B cell (primary cell): ENCODE data around the gene OBP2B. TPM values are rescaled to one million over a fixed set of nuclear protein-coding genes. Genes with fewer than 3 reads are reported as not detected.

Source experiments
- ATAC-seq: fragments of 200-7000 bp; cut with Tn5 transposase; one replicate; pipeline ENCODE4 v1.10.0; 2021; ENCODE audit warnings: low read depth, mild to moderate bottlenecking, moderate number of reproducible peaks, moderate library complexity
- CTCF ChIA-PET: fragments of 350-600 bp; sonication (Branson Sonifier 250); formaldehyde crosslinking; loops from one replicate; lab custom pipeline; 2021; ENCODE audit warnings: antibody characterized with exemption, inconsistent platforms; lab: Charles Lee
- POLR2A ChIA-PET: fragments of 350-600 bp; sonication (Branson Sonifier 250); formaldehyde crosslinking; loops from one replicate; lab custom pipeline; 2021; ENCODE audit warnings: antibody characterized with exemption; lab: Charles Lee
- DNase-seq: peaks from one replicate; pipeline ENCODE4 v3.0.0; 2013
- H2AFZ ChIP-seq: 2 replicates; pipeline ENCODE4 v1.6.1; 2012; ENCODE audit warnings: mild to moderate bottlenecking, low read depth, low read length; ENCODE audit not compliant: insufficient read depth, poor library complexity, severe bottlenecking
- H3K27ac ChIP-seq, 2 donors: 1 replicate in 1 of 2; 2 replicates in 1 of 2; pipeline ENCODE4 v1.5.1; 2012 to 2013; ENCODE audit warnings: low read length in 2 of 2, mild to moderate bottlenecking in 2 of 2, moderate library complexity in 1 of 2
- H3K27me3 ChIP-seq, 4 experiments: fragments of 200-600 bp in 1 of 4; sonication (generic) in 1 of 4; replicated peaks in 1 of 4; 1 replicate in 2 of 4; 2 replicates in 2 of 4; pipeline versions ENCODE4 v1.6.1 to v1.7.0; 2013 to 2016; ENCODE audit warnings: low read length in 3 of 4, mild to moderate bottlenecking in 2 of 4, mixed read lengths in 1 of 4, moderate library complexity in 1 of 4; ENCODE audit not compliant: insufficient read depth in 4 of 4, control insufficient read depth in 3 of 4; ENCODE audit errors: control extremely low read depth in 1 of 4
- H3K36me3 ChIP-seq, 2 experiments: replicated peaks in 1 of 2; 1 replicate in 1 of 2; 2 replicates in 1 of 2; pipeline versions ENCODE4 v1.6.1 to v1.7.1; 2013; ENCODE audit warnings: low read length in 1 of 2; ENCODE audit not compliant: insufficient read depth in 2 of 2, control insufficient read depth in 1 of 2; ENCODE audit errors: control extremely low read depth in 1 of 2, extremely low read depth in 1 of 2
- H3K4me1 ChIP-seq, 2 donors: fragments of 200-600 bp in 1 of 2; sonication (generic) in 1 of 2; 1 replicate in 1 of 2; 2 replicates in 1 of 2; pipeline versions ENCODE4 v1.5.1 to v1.6.1; 2013 to 2017; ENCODE audit warnings: low read length in 2 of 2; ENCODE audit not compliant: control insufficient read depth in 2 of 2, insufficient read depth in 2 of 2
- H3K4me2 ChIP-seq: replicated peaks from 2 replicates; pipeline ENCODE3; 2012; ENCODE audit warnings: mild to moderate bottlenecking, low read depth, low read length; ENCODE audit not compliant: poor library complexity, severe bottlenecking
- H3K4me3 ChIP-seq, 5 experiments: fragments of 200-600 bp in 1 of 5; sonication (generic) in 1 of 5; 1 replicate in 3 of 5; 2 replicates in 2 of 5; pipeline versions ENCODE4 v1.5.1 to v1.7.0; 2011 to 2016; ENCODE audit warnings: low read length in 4 of 5, mild to moderate bottlenecking in 4 of 5, low read depth in 2 of 5, control low read depth in 1 of 5, moderate library complexity in 1 of 5; ENCODE audit not compliant: insufficient read depth in 1 of 5; ENCODE audit errors: control extremely low read depth in 1 of 5, extremely low read depth in 1 of 5
- H3K79me2 ChIP-seq: fragments of 200-600 bp; sonication (generic); one replicate; pipeline ENCODE4 v1.6.0; 2016; ENCODE audit warnings: low read length; ENCODE audit not compliant: control insufficient read depth, insufficient read depth
- H3K9ac ChIP-seq: fragments of 200-600 bp; sonication (generic); 2 replicates; pipeline ENCODE4 v1.6.1; 2017; ENCODE audit warnings: mild to moderate bottlenecking, low read length, moderate library complexity
- H3K9me3 ChIP-seq, 3 donors: one replicate each; pipeline versions ENCODE4 v1.6.1 to v1.7.1; 2013; ENCODE audit warnings: low read length in 2 of 3; ENCODE audit not compliant: control insufficient read depth in 2 of 3, insufficient read depth in 1 of 3; ENCODE audit errors: control extremely low read depth in 1 of 3
- H4K20me1 ChIP-seq: 2 replicates; pipeline ENCODE4 v1.6.0; 2012; ENCODE audit warnings: mild to moderate bottlenecking, low read length; ENCODE audit not compliant: insufficient read depth, control insufficient read depth, poor library complexity, severe bottlenecking
- H3K27ac Mint-ChIP-seq: one replicate; pipeline ENCODE4 v1.8.0; 2021; ENCODE audit warnings: mixed read lengths
- H3K27me3 Mint-ChIP-seq: one replicate; pipeline ENCODE4 v1.8.0; 2021; ENCODE audit warnings: mixed read lengths
- H3K4me1 Mint-ChIP-seq: one replicate; pipeline ENCODE4 v1.8.0; 2021; ENCODE audit warnings: mixed read lengths
- H3K4me3 Mint-ChIP-seq: one replicate; pipeline ENCODE4 v1.8.0; 2021; ENCODE audit warnings: mixed read lengths
- H3K9me3 Mint-ChIP-seq: one replicate; pipeline ENCODE4 v1.8.0; 2022; ENCODE audit warnings: mixed read lengths; ENCODE audit not compliant: insufficient read depth
- CTCF ChIP-seq: fragments of 200-600 bp; IDR thresholded peaks from one replicate; pipeline ENCODE4 v1.8.0; 2022; ENCODE audit warnings: antibody characterized with exemption, mild to moderate bottlenecking
- EZH2 ChIP-seq: IDR thresholded peaks from 2 replicates; pipeline ENCODE4 v1.6.1; 2012; ENCODE audit warnings: borderline replicate concordance, low read depth, mild to moderate bottlenecking, moderate library complexity, low read length; ENCODE audit not compliant: insufficient read depth, poor library complexity, severe bottlenecking
- WGBS: methylation state at CpG from one replicate; pipeline ENCODE4 v1.1.5; 2013; ENCODE audit warnings: missing lambda C conversion rate; ENCODE audit not compliant: insufficient coverage; 5-methylcytosine and 5-hydroxymethylcytosine counted together
- intact Hi-C: fragments of 100-400 bp; cut with micrococcal nuclease; formaldehyde crosslinking; loops from one replicate; pipeline ENCODE4 v1.10.0; 2022
- polyA plus RNA-seq: library from polyadenylated mRNA; depleted of rRNA; stranded (reverse); fragments of >200 nt; gene quantifications from 2 replicates; pipeline ENCODE4 v1.2.3, GENCODE V29; 2012
- total RNA-seq, 2 donors: library from RNA; stranded (reverse); fragments of 120-200 nt in 1 of 2; gene quantifications; 1 replicate in 1 of 2; 2 replicates in 1 of 2; pipeline versions ENCODE4 v1.2.3 to v1.2.4, GENCODE V29; 2013 to 2022

Gene OBP2B
- total and polyA plus RNA-seq, 2 donors (not counting 1 experiment from before 2014, with no cell fraction given) = not detected

DNA sequence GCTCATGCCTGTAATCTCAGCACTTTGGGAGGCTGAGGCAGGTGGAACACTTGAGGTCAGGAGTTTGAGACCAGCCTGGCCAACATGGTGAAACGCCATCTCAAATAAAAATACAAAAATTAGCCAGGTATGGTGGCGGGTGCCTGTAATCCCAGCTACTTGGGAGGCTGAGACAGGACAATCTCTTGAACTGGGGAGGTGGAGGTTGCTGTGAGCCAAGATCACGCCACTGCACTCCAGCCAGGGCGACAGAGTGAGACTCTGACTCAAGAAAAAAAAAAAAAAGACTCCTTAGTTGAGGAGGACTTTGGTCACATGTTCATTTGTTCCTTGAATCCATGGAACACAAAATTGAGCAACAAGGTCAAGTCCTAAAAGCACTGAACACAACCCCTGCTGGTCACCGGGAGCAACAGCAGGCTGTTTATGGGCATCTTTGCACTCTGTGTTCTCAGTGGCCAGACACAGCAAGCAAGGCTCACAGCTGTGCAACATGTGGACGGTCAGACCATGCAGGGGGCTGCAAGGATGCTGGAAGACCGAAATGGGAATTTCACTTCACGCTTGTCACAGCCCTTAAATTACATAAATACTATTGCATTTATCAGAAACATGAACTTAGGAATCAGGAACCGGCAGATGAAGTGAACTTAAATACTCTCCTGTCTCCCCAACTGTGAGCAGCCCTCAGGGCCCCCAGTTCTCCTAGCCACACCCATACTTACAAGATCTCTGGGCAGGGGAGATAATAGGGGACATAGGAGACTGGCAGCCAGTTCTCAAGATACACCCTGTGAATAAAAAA is 48.1 kb downstream of the OBP2B start:
- Histone ChIP-seq H3K79me2 (peaks cover 7% of the 10 kb centered on the region), H3K27ac (peak overlapping the region in 1 of 2 donors; percentile 55), H3K9me3 (no peaks in the 10 kb centered on the region), H4K20me1 (peaks cover 7% of the 10 kb centered on the region), H3K36me3 (peaks cover 3 to 9% of the 10 kb centered on the region in 2 experiments), H3K4me1 (peaks cover 19 to 31% of the 10 kb centered on the region in 2 donors), H3K9ac (no peak overlapping the region), H3K4me3 (no peak overlapping the region), H3K4me2 (no peak overlapping the region), H2AFZ (no peak overlapping the region), H3K27me3 (peaks cover 0 to under 1% (median 0%) of the 10 kb centered on the region in 4 experiments)
- peak overlapping the region; percentile 72 for H3K27ac Mint-ChIP-seq
- ChIA-PET POLR2A (interaction anchor here (0.7 to 0.8 kb wide), 2 partner anchors 12 to 1878 kb away, joined by 3 to 4 read pairs; no protein-coding TSS in a partner anchor), CTCF (interaction anchor here (0.7 to 1.9 kb wide), 6 partner anchors 9 to 648 kb away, joined by 3 to 8 read pairs (median 4); no protein-coding TSS in a partner anchor)
- 53% methylated on average over 5 of the region's 9 CpGs for WGBS
- no peaks in the 10 kb centered on the region for H3K27me3 Mint-ChIP-seq
- DNase-seq (peak; percentile 70), ATAC-seq (peak; percentile 56)
- intact Hi-C loops = no loop called here
- H3K4me3 Mint-ChIP-seq = peak overlapping the region; percentile 66
- no peaks in the 10 kb centered on the region for H3K9me3 Mint-ChIP-seq
- TF ChIP-seq EZH2 (no peak), CTCF (peak; percentile 91)
- H3K4me1 Mint-ChIP-seq = peaks cover 27% of the 10 kb centered on the region

GRCh38 chr9:133158695-133159094 is 50.4 kb downstream of the OBP2B start:
- peaks cover 13 to 22% of the 10 kb centered on the region in 2 donors for H3K4me1 ChIP-seq
- ATAC-seq (no peak), DNase-seq (no peak)
- intact Hi-C loops = no loop called here
- no peaks in the 10 kb centered on the region for H3K27me3 Mint-ChIP-seq
- H3K36me3 ChIP-seq = peaks cover 3 to 14% of the 10 kb centered on the region in 2 experiments
- H3K9me3 Mint-ChIP-seq = no peaks in the 10 kb centered on the region
- H3K27ac ChIP-seq = no peak overlapping the region
- WGBS = no CpG with 5 or more reads among the region's 3 CpGs
- ChIA-PET POLR2A (no interaction called here), CTCF (interaction anchor here (0.7 to 2.3 kb wide), 7 partner anchors 9 to 55 kb away, joined by 3 to 8 read pairs (median 6); no protein-coding TSS in a partner anchor)
- H4K20me1 ChIP-seq = peaks cover 7% of the 10 kb centered on the region
- H3K9ac ChIP-seq = no peak overlapping the region
- no peak overlapping the region for H3K4me2 ChIP-seq
- no peak overlapping the region for H3K27ac Mint-ChIP-seq
- H3K9me3 ChIP-seq = no peaks in the 10 kb centered on the region
- peaks cover 23% of the 10 kb centered on the region for H3K4me1 Mint-ChIP-seq
- no peaks in the 10 kb centered on the region for H3K27me3 ChIP-seq
- H3K4me3 ChIP-seq = no peak overlapping the region
- TF ChIP-seq CTCF = no peak
- no peak for TF ChIP-seq EZH2
- H2AFZ ChIP-seq = no peak overlapping the region
- no peak overlapping the region for H3K4me3 Mint-ChIP-seq
- peaks cover 3% of the 10 kb centered on the region for H3K79me2 ChIP-seq
